HG03025 (cell line): ENCODE data around the gene C1D.
A peak's percentile ranks its signal among the peaks of the same experiment; 100 is the strongest.

ENCODE experiments used
- ATAC-seq: cut with Tn5 transposase; IDR thresholded peaks from one replicate; pipeline ENCODE4 v1.9.1; 2021; ENCODE audit warnings: mild to moderate bottlenecking, moderate library complexity; ENCODE audit not compliant: unreplicated experiment, low FRiP score

C1D gene

GRCh38 chr2:68059784-68060525, 2.8 kb downstream of the C1D start:
- ATAC-seq: no peak

- no peak for ATAC-seq
These were observed 5.0 kb downstream of the C1D start for GRCh38 chr2:68057658-68058396.

GRCh38 chr2:68052717-68053422, 9.9 kb downstream of the C1D start:
- no peak for ATAC-seq

GRCh38 chr2:68050353-68050752, 12.5 kb downstream of the C1D start:
- ATAC-seq: no peak

GRCh38 chr2:68046642-68047240, 16.1 kb downstream of the C1D start:
- no peak for ATAC-seq

- no peak for ATAC-seq
These were observed 16.6 kb downstream of the C1D start for GRCh38 chr2:68046224-68046623.

- no peak for ATAC-seq
These were observed 17.5 kb downstream of the C1D start for GRCh38 chr2:68045342-68045741.

GRCh38 chr2:68044099-68044498, 18.7 kb downstream of the C1D start:
- no peak for ATAC-seq

GRCh38 chr2:68043695-68044094, 19.1 kb downstream of the C1D start:
- ATAC-seq: no peak

- no peak for ATAC-seq
These were observed 19.8 kb downstream of the C1D start for GRCh38 chr2:68043032-68043431.

- no peak for ATAC-seq
These were observed 21.0 kb downstream of the C1D start for GRCh38 chr2:68041704-68042245.

GRCh38 chr2:68040078-68040477, 22.7 kb downstream of the C1D start:
- ATAC-seq: no peak

GRCh38 chr2:68039317-68039716, 23.5 kb downstream of the C1D start:
- ATAC-seq: no peak

- no peak for ATAC-seq
These were observed 30.1 kb downstream of the C1D start for GRCh38 chr2:68032702-68033101.

GRCh38 chr2:68031542-68032160, 31.2 kb downstream of the C1D start:
- peak; percentile 64 for ATAC-seq

- ATAC-seq: no peak
These were observed 31.8 kb downstream of the C1D start for GRCh38 chr2:68031043-68031442.

GRCh38 chr2:68030529-68030928, 32.3 kb downstream of the C1D start:
- no peak for ATAC-seq

GRCh38 chr2:68027959-68028358, 34.8 kb downstream of the C1D start:
- ATAC-seq: no peak

GRCh38 chr2:68024450-68024849, 38.4 kb downstream of the C1D start:
- ATAC-seq: no peak

GRCh38 chr2:68023904-68024303, 38.9 kb downstream of the C1D start:
- no peak for ATAC-seq
